HUES6 (cell line): ENCODE measurements around the gene ZNF226.
"Not testable (repeated sequence)": the region's sequence is repeated elsewhere in the genome, so short reads cannot be mapped to it uniquely, and the experiment has no call there.

ENCODE experiments used
- H3K27ac ChIP-seq: 2 replicates; pipeline ENCODE4 v1.7.0; 2013; ENCODE audit warnings: low read depth, mild to moderate bottlenecking, low read length, inconsistent platforms
- H3K27me3 ChIP-seq: 2 replicates; pipeline ENCODE4 v1.6.1; 2013; ENCODE audit warnings: low read length; ENCODE audit not compliant: control insufficient read depth, insufficient read depth
- H3K36me3 ChIP-seq: 2 replicates; pipeline ENCODE4 v1.6.1; 2013; ENCODE audit warnings: low read length; ENCODE audit not compliant: control insufficient read depth, insufficient read depth
- H3K4me1 ChIP-seq: 2 replicates; pipeline ENCODE4 v1.6.1; 2013; ENCODE audit warnings: low read length; ENCODE audit not compliant: control insufficient read depth, insufficient read depth
- H3K4me3 ChIP-seq: 2 replicates; pipeline ENCODE4 v1.5.1; 2013; ENCODE audit warnings: low read depth, low read length
- H3K9ac ChIP-seq: one replicate; pipeline ENCODE4 v1.6.1; 2013; ENCODE audit warnings: mild to moderate bottlenecking, low read length
- H3K9me3 ChIP-seq: 2 replicates; pipeline ENCODE4 v1.6.1; 2013; ENCODE audit warnings: low read depth, low read length; ENCODE audit not compliant: control insufficient read depth, insufficient read depth

Gene ZNF226

DNA sequence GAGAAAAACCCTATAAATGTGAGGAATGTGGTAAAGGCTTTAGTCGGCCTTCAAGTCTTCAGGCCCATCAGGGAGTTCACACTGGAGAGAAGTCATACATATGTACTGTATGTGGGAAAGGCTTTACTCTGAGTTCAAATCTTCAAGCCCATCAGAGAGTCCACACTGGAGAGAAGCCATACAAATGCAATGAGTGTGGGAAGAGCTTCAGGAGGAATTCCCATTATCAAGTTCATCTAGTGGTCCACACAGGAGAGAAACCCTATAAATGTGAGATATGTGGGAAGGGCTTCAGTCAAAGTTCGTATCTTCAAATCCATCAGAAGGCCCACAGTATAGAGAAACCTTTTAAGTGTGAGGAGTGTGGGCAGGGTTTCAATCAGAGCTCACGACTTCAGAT lies 11.7 kb downstream of the ZNF226 start:
- H3K9ac ChIP-seq = no peak overlapping the region
- no peak overlapping the region for H3K27ac ChIP-seq
- H3K4me1 ChIP-seq = no peaks in the 10 kb centered on the region
- H3K36me3 ChIP-seq = peaks cover 61% of the 10 kb centered on the region
- peaks cover 36% of the 10 kb centered on the region for H3K9me3 ChIP-seq
- no peaks in the 10 kb centered on the region for H3K27me3 ChIP-seq
- H3K4me3 ChIP-seq = no peak overlapping the region

DNA sequence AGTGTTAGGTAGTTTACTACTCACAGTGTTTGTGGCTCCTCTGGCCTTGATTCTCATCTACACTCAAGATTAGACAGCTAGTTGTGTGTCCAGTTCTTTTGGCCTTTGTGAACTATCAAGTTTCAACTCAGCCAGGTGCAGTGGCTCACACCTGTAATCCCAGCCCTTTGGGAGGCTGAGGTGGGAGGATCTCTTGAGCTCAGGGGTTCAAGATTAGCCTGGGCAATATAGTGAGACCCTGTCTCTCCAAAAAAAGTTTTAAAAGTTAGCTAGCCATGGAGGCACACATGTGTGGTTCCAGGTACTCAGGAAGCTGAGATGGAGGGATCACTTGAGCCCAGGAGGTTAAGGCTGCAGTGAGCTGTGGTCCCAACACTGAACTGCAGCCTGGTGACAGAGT lies 16.1 kb downstream of the ZNF226 start:
- Histone ChIP-seq H3K4me1 (no peaks in the 10 kb centered on the region), H3K9me3 (peaks cover 25% of the 10 kb centered on the region), H3K27me3 (no peaks in the 10 kb centered on the region), H3K27ac (no peak overlapping the region), H3K9ac (no peak overlapping the region), H3K36me3 (peaks cover 18% of the 10 kb centered on the region), H3K4me3 (no peak overlapping the region)

DNA sequence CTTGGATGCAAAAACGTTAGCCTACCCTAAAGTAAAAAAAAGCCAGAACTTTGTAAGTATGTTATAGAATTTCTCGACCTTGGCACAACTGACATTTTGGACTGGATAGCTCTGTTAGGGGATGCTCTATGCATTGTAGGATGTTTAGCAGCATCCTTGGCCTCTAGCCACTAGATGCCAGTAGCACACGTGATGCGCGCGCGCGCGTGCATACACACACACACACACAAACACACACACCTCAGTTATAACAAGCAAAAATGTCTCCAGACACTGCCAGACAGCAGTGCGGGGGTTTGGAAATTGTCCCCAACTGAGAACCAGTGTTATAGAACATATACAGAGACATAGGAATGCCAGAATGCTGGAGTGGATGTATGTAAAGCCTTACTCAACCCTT lies 17.2 kb downstream of the ZNF226 start:
- Histone ChIP-seq H3K4me3 (no peak overlapping the region), H3K9me3 (peaks cover 14% of the 10 kb centered on the region), H3K9ac (no peak overlapping the region), H3K27ac (no peak overlapping the region), H3K27me3 (no peaks in the 10 kb centered on the region), H3K4me1 (no peaks in the 10 kb centered on the region), H3K36me3 (peaks cover 6% of the 10 kb centered on the region)

DNA sequence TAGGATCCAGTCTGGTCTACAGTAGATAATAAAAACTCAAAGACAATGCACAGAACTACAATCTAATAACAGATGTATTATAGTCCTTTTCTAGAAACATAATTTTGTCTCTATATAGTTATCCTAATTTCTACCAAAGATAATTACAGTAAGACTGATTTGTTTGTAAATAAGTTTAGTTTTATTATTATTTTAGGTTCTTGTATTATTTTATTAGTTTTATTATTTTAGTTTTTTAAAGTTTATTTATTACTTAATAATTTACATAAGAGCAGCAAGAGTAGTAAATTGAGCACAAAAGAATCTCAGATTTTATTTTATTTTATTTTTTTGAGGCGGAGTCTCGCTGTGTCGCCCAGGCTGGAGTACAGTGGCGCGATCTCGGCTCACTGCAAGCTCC lies 25.1 kb downstream of the ZNF226 start:
- no peaks in the 10 kb centered on the region for H3K27me3 ChIP-seq
- no peaks in the 10 kb centered on the region for H3K4me1 ChIP-seq
- peaks cover 3% of the 10 kb centered on the region; the same call in 1 of the 2 replicates for H3K9me3 ChIP-seq
- no peak overlapping the region for H3K9ac ChIP-seq
- no peak overlapping the region for H3K27ac ChIP-seq
- no peak overlapping the region for H3K4me3 ChIP-seq
- no peaks in the 10 kb centered on the region for H3K36me3 ChIP-seq

DNA sequence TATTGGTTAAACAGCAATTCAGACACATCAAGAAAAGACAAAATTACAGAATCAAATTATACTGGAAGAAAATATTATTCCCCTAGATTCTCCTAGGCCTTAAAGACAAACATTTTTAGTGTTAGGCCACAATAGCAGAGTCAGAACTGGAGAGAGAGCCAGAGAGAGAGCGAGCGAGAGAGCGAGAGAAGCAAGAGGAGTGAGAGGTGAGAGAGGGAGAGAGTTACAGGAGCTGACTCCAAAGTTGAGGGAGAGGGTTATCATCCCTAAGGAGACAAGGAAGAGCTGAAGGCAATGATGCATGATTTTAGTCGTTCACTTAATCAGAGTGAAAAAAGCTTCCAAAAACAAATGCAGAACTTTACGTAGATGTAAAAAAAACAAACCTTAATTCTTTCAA lies 27.2 kb downstream of the ZNF226 start:
- Histone ChIP-seq H3K27me3 (no peaks in the 10 kb centered on the region), H3K4me3 (no peak overlapping the region), H3K4me1 (no peaks in the 10 kb centered on the region), H3K36me3 (no peaks in the 10 kb centered on the region), H3K27ac (no peak overlapping the region), H3K9me3 (peaks cover 3% of the 10 kb centered on the region; the same call in 1 of the 2 replicates), H3K9ac (no peak overlapping the region)

DNA sequence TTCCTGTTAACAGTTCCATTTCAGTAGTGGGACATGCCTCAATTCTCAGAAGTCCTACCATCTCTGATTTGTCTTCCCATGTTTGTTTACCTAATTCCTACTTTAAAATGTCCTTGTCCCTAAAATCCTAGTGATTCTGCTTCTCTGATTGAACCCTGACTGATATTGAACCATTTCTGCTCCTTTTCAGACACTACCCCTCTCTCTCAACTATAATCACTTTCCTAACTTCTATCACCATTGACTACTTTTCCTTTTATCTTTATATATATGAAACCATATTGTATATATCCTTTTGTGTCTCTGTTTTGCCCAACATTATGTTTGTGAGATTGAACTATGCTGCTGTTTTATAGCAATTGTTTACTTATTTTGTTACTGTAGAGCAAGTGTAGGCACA lies 31.9 kb downstream of the ZNF226 start:
- Histone ChIP-seq H3K4me3 (no peak overlapping the region), H3K4me1 (no peaks in the 10 kb centered on the region), H3K9me3 (no peaks in the 10 kb centered on the region; the same call in 1 of the 2 replicates), H3K9ac (no peak overlapping the region), H3K27ac (no peak overlapping the region), H3K27me3 (no peaks in the 10 kb centered on the region), H3K36me3 (no peaks in the 10 kb centered on the region)

DNA sequence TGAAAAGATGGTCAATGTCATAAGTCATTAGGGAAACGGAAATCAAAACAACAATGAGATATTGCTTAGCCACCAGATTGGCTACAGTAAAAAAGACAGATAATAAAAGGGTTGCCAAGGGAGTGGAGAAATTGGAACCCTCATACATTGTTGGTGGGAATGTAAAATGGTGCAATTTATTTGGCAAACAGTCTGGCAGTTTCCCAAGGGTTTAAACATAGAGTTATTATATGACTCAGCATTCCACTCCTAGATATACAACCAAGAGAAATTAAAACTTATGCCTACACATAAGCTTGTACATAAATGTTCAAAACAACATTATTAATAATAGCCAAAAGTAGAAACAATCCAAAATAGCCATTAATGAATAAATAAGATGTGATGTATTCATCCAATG lies 37.6 kb downstream of the ZNF226 start:
- Histone ChIP-seq H3K36me3 (no peaks in the 10 kb centered on the region), H3K27ac (no peak overlapping the region), H3K4me1 (no peaks in the 10 kb centered on the region), H3K9me3 (peaks cover 23% of the 10 kb centered on the region), H3K9ac (no peak overlapping the region), H3K27me3 (no peaks in the 10 kb centered on the region), H3K4me3 (no peak overlapping the region)

DNA sequence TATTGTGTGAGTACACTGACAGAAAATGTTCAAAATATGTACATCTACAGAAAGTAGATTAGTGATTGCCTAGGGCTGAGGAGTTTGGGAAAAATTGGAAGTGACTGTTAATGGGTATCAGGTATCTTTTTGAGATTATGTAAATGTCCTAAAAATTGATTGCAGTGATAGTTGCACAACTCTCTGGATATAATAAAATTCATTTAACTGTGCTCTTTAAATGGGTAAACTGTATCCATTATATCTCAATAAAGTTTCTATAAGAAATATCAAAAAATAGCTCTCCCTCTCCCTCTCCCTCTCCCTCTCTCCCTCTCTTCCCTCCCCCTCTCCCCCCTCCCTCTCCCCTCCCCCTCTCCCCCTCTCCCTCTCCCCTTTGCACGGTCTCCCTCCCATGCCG lies 38.1 kb downstream of the ZNF226 start:
- Histone ChIP-seq H3K36me3 (no peaks in the 10 kb centered on the region), H3K9me3 (peaks cover 23% of the 10 kb centered on the region), H3K9ac (no peak overlapping the region), H3K4me3 (no peak overlapping the region), H3K27me3 (no peaks in the 10 kb centered on the region), H3K4me1 (no peaks in the 10 kb centered on the region), H3K27ac (no peak overlapping the region)

DNA sequence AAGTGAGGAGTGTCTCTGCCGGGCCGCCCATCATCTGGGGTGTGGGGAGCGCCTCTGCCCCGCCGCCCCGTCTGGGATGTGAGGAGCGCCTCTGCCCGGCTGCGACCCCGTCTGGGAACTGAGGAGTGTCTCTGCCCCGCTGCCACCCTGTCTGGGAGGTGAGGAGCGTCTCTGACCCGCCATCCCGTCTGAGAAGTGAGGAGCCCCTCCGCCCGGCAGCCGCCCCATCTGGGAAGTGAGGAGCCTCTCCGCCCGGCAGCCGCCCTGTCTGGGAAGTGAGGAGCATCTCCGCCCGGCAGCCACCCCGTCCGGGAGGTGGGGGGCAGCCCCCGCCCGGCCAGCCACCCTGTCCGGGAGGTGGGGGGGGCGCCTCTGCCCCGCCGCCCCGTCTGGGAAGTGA lies 39.0 kb downstream of the ZNF226 start:
- not testable (repeated sequence) for H3K4me1 ChIP-seq, H3K36me3 ChIP-seq, H3K27ac ChIP-seq, H3K4me3 ChIP-seq, H3K9ac ChIP-seq, H3K27me3 ChIP-seq
- peaks cover 23% of the 10 kb centered on the region for H3K9me3 ChIP-seq

DNA sequence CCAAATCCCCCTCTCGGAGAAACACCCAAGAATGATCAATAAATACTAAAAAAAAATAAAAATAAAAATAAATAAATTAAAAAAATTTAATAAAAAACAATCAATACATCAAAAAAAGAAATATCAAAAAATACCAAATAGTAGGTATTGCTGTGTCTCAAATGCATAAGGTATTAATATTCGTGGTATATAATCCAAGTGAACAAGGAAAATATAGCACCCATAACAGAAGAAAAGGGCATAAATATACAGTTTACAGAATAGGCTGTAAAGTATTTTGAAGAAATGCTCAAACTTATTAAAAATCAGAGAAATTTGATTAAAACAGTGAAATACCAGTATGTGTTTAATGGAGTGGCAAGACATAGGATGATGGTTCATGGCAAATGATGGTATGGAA lies 39.9 kb downstream of the ZNF226 start:
- H3K36me3 ChIP-seq = no peaks in the 10 kb centered on the region
- H3K27ac ChIP-seq = no peak overlapping the region
- H3K9ac ChIP-seq = no peak overlapping the region
- no peaks in the 10 kb centered on the region for H3K4me1 ChIP-seq
- H3K9me3 ChIP-seq = peaks cover 23% of the 10 kb centered on the region
- H3K4me3 ChIP-seq = no peak overlapping the region
- no peaks in the 10 kb centered on the region for H3K27me3 ChIP-seq

DNA sequence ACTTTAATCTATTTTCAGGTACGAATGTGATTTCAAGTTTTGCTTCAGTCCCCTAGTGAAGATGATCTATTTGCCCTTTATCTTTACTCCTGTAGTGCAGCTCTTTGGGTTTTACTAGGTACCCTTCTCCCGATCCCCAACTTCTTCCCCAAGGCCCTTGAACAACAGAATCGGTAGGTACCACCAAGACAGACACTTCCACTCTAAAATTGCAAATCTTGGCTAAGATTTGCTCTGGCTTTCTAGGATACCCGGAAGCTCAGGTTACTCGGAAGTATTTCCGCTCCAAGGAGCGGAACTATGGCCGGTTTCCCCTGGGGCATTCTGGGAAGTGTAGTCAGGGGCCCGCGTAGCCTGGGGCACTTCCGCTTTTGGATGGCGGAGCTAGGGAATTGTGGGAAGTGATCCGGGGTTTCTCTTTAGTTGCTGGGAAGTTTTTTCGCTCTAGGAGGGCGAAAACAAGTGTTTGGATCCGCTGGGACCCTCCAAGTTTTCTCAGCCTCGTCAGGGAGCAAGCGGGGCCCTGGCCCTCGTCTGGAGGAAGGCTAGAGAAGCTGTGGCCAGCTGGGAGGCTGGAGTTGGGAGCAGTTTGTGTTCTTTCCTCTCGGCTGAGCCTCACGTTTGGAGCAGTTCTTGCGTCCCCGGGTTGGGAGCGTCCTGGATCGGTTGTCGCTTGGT lies 42.4 kb downstream of the ZNF226 start:
- Histone ChIP-seq H3K36me3 (no peaks in the 10 kb centered on the region), H3K27me3 (no peaks in the 10 kb centered on the region), H3K4me3 (peak overlapping the region; percentile 95), H3K27ac (peak overlapping the region; percentile 52; the same call in 1 of the 2 replicates), H3K9ac (peak overlapping the region; percentile 91), H3K9me3 (peaks cover 19% of the 10 kb centered on the region), H3K4me1 (no peaks in the 10 kb centered on the region)
